ENCODE data around the gene PHYHD1.
"Not testable (repeated sequence)": the region's sequence is repeated elsewhere in the genome, so short reads cannot be mapped to it uniquely, and the experiment has no call there.

The PHYHD1 gene

GRCh38 chr9:128919402-128920089 lies 1.2 kb upstream of the PHYHD1 start:
- no peak for DNase-seq

- DNase-seq, result peak in 7 of 58 donors; percentile 11 to 52 (median 23)
Measured at GRCh38 chr9:128921881-128922763, 1.3 kb downstream of the PHYHD1 start.

DNA sequence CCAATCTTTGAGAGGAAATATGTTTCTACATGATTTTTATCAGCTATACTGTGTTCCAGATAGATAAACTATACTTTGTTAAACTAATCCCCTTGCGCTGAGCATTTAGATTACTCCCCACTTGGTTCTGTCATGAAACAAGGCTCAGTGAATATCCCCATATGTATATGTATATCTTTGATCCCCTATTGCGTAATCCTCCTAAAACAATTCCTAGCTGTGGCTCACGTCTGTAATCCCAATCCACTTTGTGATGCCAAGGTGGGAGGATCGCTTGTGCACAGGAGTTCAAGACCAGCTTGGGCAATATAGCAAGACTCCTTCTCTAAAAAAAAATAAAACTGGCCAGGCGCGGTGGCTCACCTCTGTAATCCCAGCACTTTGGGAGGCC lies 2.7 kb downstream of the PHYHD1 start:
- DNase-seq, result no peak

- peak in 25 of 58 donors; percentile 5 to 63 (median 30) for DNase-seq
Measured at GRCh38 chr9:128927731-128928411, 7.1 kb downstream of the PHYHD1 start.

GRCh38 chr9:128928624-128929023 lies 7.8 kb downstream of the PHYHD1 start:
- DNase-seq, result peak in 2 of 58 donors; percentile 10 to 22

GRCh38 chr9:128929560-128929959 lies 8.8 kb downstream of the PHYHD1 start:
- DNase-seq, result no peak

DNA sequence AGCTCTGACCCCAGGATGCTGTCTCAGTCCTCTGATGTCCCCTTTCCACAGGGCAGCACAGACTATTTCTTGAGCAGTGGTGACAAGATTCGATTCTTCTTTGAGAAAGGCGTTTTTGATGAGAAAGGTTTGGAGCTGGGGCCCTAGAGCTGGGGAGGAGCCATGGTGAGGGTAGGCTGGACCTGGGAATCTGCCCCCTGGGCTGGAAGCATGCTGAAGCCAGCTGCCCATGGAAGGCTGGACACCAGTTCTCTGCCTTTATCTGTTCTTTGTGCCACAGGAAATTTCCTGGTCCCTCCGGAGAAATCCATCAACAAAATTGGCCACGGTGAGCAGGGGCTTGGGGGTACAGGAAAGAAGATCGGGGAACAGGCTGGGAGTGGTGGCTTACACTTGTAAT lies 12.9 kb downstream of the PHYHD1 start:
- no peak for DNase-seq

DNA sequence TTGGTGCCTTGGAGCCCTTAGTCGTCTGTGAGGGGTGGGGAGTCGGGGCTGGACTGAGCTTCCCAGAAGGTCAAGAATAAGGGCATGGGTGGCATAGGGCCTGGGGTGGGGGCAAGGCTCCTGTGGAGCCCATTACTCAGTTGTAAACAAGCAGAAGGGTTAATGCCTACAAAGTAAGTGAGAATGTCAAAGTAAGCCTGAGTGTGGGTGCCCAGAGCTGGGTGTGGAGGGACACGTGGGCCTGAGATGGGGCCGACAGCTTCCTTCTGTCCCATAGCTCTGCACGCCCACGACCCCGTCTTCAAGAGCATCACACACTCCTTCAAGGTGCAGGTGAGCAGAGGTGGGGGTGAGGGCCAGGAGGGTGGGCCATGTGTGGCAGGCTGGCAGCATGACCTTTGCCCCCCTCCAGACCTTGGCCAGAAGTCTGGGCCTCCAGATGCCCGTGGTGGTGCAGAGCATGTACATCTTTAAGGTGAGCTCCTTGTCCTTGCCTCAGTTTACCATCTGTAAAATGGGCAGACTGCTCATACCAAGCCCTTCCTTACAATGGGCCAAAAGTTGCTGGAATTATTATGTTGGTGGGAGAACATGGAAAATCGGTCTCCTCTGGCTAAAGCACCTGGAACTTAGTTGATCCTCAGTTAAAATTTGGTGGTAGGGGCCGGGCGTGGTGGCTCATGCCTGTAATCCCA lies 15.5 kb downstream of the PHYHD1 start:
- DNase-seq, result no peak

- no peak for DNase-seq
Measured at GRCh38 chr9:128937310-128938165, 16.8 kb downstream of the PHYHD1 start.

DNA sequence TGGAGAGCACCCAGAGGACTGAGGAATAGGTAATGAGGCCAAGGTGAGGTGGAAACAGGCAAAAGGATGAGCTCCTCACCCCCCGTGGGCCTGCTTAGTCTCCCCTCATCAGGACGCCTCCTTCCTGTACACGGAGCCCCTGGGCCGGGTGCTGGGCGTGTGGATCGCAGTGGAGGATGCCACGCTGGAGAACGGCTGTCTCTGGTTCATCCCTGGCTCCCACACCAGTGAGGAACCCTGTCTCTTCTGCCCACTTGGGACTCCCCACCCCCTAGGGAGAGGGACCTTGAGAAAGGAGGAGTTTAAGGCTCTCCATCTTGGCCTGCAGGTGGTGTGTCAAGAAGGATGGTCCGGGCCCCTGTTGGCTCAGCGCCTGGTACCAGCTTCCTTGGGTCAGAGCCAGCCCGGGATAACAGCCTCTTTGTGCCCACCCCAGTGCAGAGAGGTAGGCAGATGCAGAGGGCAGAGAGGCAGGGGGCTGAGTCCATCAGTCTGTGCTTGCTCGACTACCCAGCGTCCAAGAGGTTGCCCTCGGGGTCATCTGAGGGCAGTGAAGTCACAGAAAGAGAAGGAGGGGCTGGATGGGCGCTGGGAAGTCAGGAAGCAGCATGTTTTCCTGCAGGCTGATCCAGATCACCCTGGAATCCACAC lies 19.6 kb downstream of the PHYHD1 start:
- DNase-seq, result peak in 3 of 58 donors; percentile 21 to 37 (median 25)

GRCh38 chr9:128940946-128941755 lies 20.4 kb downstream of the PHYHD1 start:
- DNase-seq, result no peak

- no peak for DNase-seq
Measured at GRCh38 chr9:128943832-128944620, 23.2 kb downstream of the PHYHD1 start.

DNA sequence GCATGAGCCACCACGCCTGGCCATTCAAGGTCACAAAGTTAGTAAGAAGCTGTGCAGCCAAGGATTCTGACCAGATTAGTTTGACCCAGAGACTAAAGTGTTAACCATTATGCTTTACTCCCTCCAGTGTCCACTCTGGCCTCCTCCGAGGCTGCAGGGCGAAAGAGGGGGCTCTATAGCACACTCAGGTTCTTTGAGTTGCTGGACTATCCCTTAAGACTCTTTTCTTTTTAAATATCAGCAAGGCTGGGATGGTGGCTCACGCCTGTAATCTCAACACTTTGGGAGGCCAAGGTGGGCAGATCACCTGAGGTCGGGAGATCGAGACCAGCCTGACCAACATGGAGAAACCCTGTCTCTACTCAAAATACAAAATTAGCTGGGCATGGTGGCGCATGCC lies 24.2 kb downstream of the PHYHD1 start:
- DNase-seq, result not testable (repeated sequence)

GRCh38 chr9:128945798-128946501 lies 25.2 kb downstream of the PHYHD1 start:
- DNase-seq, result no peak

GRCh38 chr9:128946571-128947276 lies 25.9 kb downstream of the PHYHD1 start:
- peak in 20 of 58 donors; percentile 23 to 66 (median 48) for DNase-seq

- DNase-seq, result peak in 1 of 58 donors; percentile 51
Measured at GRCh38 chr9:128947277-128947526, 26.4 kb downstream of the PHYHD1 start.

All from anterior cingulate cortex (tissue), 58 donors.